ENCODE data around the gene U2SURP. TPM values are rescaled to one million over a fixed set of nuclear protein-coding genes. Genes with fewer than 3 reads are reported as not detected.

Gene U2SURP
- total RNA-seq, 4 donors from 2014 or later = 25.4 to 70.8 (median 51.0) TPM

DNA sequence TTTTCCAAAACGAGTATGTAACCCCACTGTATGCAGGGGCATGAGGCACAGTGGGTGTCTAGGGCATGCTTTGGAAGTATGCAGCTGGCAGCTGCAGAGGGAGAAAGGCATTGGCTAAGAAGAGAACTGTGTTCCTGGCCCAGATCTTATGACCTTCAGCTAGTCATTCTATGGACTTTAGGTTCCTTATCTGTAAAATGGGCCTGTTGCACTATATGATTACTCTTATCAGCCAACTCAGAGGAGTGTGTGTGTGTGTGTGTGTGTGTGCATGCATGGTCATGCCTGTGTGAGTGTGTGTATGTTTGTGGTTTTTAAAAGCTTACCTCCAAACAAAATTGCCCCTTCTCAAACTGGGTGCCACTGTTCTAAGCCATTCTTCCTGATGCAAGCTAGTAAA, 90.8 kb downstream of the U2SURP start:
- peaks cover 0 to 6% (median 0%) of the 10 kb centered on the region in 4 donors for H3K27me3 ChIP-seq
- 60 to 69% methylated on average over 1 of the region's 1 CpG for WGBS, 2 donors
- no peaks in the 10 kb centered on the region for H3K9me3 ChIP-seq
- H3K36me3 ChIP-seq = no peaks in the 10 kb centered on the region
- H3K4me1 ChIP-seq = no peaks in the 10 kb centered on the region
- no peak overlapping the region for H3K4me3 ChIP-seq
- H3K27ac ChIP-seq = no peak overlapping the region
- DNase-seq = no peak
- TF ChIP-seq, protein P1, sequence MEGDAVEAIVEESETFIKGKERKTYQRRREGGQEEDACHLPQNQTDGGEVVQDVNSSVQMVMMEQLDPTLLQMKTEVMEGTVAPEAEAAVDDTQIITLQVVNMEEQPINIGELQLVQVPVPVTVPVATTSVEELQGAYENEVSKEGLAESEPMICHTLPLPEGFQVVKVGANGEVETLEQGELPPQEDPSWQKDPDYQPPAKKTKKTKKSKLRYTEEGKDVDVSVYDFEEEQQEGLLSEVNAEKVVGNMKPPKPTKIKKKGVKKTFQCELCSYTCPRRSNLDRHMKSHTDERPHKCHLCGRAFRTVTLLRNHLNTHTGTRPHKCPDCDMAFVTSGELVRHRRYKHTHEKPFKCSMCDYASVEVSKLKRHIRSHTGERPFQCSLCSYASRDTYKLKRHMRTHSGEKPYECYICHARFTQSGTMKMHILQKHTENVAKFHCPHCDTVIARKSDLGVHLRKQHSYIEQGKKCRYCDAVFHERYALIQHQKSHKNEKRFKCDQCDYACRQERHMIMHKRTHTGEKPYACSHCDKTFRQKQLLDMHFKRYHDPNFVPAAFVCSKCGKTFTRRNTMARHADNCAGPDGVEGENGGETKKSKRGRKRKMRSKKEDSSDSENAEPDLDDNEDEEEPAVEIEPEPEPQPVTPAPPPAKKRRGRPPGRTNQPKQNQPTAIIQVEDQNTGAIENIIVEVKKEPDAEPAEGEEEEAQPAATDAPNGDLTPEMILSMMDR (IDR thresholded peaks at IDR 0.05) = no peak
- TF ChIP-seq POLR2A (IDR thresholded peaks at IDR 0.05) = no peak
- intact Hi-C loops (cut with DNase I) = no loop called here

DNA sequence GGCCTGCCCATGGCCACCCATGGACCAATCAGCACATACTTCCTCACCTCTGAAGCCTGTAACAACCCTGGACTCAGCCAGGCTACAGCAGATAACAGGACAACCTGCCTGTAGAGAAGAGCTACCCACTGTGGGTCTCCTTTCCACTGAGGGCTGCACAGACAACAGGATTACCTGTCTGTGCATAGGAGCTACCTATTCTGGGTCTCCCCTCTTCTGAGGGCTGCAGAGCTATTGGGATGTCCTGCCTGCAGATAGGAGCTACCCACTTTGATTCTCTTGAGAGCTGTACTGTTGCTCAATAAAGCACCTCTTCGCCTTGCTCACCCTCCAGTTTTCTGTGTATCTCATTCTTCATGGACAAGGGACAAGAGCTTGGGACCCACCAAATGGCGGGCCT, 94.4 kb downstream of the U2SURP start:
- peaks cover 0 to 12% (median 0%) of the 10 kb centered on the region in 4 donors for H3K27me3 ChIP-seq
- no peaks in the 10 kb centered on the region for H3K4me1 ChIP-seq
- DNase-seq = no peak
- H3K27ac ChIP-seq = no peak overlapping the region
- intact Hi-C loops (cut with DNase I) = no loop called here
- H3K36me3 ChIP-seq = no peaks in the 10 kb centered on the region
- WGBS, 2 donors = 57% methylated on average over 1 of the region's 2 CpGs; no CpG with 5 or more reads in 1 of the 2 donors
- H3K9me3 ChIP-seq = no peaks in the 10 kb centered on the region
- TF ChIP-seq, protein P1 (IDR thresholded peaks at IDR 0.05) = no peak
- no peak for TF ChIP-seq POLR2A (IDR thresholded peaks at IDR 0.05)
- H3K4me3 ChIP-seq = no peak overlapping the region

DNA sequence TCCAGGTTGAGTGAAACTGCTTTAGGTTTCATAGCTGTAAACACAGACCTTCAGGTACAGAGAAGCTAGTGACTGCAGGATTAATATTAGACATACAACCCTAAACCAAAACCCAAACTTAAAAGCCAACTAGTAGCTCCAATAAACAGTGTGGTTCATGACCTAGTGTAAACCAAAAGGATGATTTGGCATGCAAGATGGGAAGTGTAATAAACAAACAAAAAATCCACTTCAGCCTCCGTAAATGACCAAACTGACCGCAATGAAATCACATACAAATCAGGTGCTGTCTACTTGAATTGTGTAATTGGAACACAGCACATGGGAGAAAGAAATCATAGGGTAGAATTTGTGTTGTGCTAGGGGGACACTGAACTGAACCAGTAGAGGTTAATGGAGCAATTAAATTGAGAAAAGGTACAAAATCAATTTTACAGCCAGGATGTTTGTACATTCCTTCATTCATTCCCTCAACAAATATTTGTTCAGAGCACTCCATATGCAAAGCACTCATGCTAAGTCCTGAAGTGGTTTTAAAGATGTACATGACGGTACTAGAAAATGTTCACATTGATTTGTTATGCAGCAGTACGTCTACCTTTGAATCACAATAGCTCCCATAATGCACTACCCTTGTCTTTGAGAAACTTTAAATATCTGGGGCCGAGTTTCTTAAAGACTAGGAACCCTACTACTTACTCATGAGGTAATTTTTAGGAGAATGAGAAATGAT, 96.8 kb downstream of the U2SURP start:
- 73 to 78% methylated on average over 5 of the region's 5 CpGs for WGBS, 2 donors
- TF ChIP-seq, protein P1 (IDR thresholded peaks at IDR 0.05) = no peak
- no peak for TF ChIP-seq POLR2A (IDR thresholded peaks at IDR 0.05)
- Histone ChIP-seq H3K4me1 (no peaks in the 10 kb centered on the region), H3K4me3 (no peak overlapping the region), H3K36me3 (no peaks in the 10 kb centered on the region), H3K27me3 (peaks cover 0 to 15% (median 0%) of the 10 kb centered on the region in 4 donors), H3K27ac (no peak overlapping the region), H3K9me3 (no peaks in the 10 kb centered on the region)
- no peak for DNase-seq
- intact Hi-C loops (cut with DNase I) = no loop called here

DNA sequence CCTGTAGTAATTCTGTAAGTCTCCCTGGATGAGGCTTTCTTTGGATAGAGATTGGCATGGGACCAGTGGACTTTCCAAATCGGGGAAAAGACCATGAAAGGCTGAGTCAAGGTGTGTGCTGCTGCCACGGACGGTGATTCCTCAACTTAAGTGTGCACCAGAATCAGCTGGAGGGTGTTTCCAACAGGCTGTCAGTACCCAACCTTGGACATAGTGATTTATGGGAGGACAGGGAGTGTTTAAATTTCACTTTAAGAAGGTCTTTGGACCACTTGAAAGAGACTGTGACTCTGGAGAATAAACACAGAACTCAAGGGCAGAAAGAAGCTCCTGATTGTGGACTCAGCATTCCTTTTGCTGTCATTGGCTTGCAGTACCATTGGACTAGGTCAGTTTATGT, 97.8 kb downstream of the U2SURP start:
- no peaks in the 10 kb centered on the region for H3K4me1 ChIP-seq
- no peak for DNase-seq
- intact Hi-C loops (cut with DNase I) = no loop called here
- no peak overlapping the region for H3K4me3 ChIP-seq
- H3K36me3 ChIP-seq = no peaks in the 10 kb centered on the region
- TF ChIP-seq, protein P1 (IDR thresholded peaks at IDR 0.05) = no peak
- TF ChIP-seq POLR2A (IDR thresholded peaks at IDR 0.05) = no peak
- WGBS, 2 donors = 50 to 72% methylated on average over 3 of the region's 3 CpGs
- no peak overlapping the region for H3K27ac ChIP-seq
- H3K27me3 ChIP-seq = peaks cover 0 to 15% (median 0%) of the 10 kb centered on the region in 4 donors
- peaks cover 0 to 5% (median 1%) of the 10 kb centered on the region in 3 donors for H3K9me3 ChIP-seq

DNA sequence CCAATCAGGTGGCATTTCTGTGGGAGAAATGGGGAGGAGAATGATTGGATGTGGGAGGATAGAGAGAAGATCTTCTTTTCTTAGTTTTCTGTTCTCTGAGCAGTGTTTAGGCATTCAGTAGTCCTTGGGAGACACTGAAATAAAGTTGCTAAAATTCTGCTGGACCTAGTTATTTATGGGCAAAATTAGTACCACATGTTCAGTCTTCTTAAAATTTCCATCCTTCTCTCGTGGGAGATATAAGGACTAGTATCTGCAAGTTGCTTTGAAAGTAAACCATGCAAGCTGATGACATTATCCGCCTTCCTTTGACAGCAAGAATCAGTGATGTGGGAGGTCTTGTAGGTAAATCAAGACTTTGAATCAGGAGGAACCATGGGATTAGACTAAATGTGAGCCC, 98.3 kb downstream of the U2SURP start:
- intact Hi-C loops (cut with DNase I) = no loop called here
- H3K4me1 ChIP-seq = no peaks in the 10 kb centered on the region
- peaks cover 0 to 10% (median 6%) of the 10 kb centered on the region in 3 donors for H3K9me3 ChIP-seq
- no peaks in the 10 kb centered on the region for H3K36me3 ChIP-seq
- DNase-seq = no peak
- TF ChIP-seq, protein P1 (IDR thresholded peaks at IDR 0.05) = no peak
- no peak for TF ChIP-seq POLR2A (IDR thresholded peaks at IDR 0.05)
- WGBS, 2 donors = 77 to 82% methylated on average over 2 of the region's 2 CpGs
- peaks cover 0 to 15% (median 0%) of the 10 kb centered on the region in 4 donors for H3K27me3 ChIP-seq
- no peak overlapping the region for H3K4me3 ChIP-seq
- no peak overlapping the region for H3K27ac ChIP-seq
